HepG2 (cell line): ENCODE results near the gene LIMA1. TPM values are rescaled to one million over a fixed set of nuclear protein-coding genes. Genes with fewer than 3 reads are reported as not detected.

ENCODE experiments used
- IRF2 ChIP-seq: IDR thresholded peaks from 2 replicates; pipeline ENCODE4 v1.6.1; 2018; ENCODE audit warnings: missing genetic modification reagents, missing compliant biosample characterization
- MXI1 ChIP-seq: IDR thresholded peaks from 3 replicates; pipeline ENCODE4 v1.6.1; 2012; ENCODE audit warnings: low read depth, low read length, inconsistent platforms, borderline replicate concordance
- NFYC ChIP-seq: IDR thresholded peaks from 2 replicates; pipeline ENCODE4 v1.6.1; 2016; ENCODE audit warnings: missing genetic modification reagents, missing compliant biosample characterization
- NRL ChIP-seq: sonication (generic); formaldehyde crosslinking; IDR thresholded peaks from 2 replicates; pipeline ENCODE4 v1.5.0; 2020; ENCODE audit warnings: missing genetic modification reagents, mild to moderate bottlenecking, moderate library complexity, borderline replicate concordance
- PRMT3 ChIP-seq: sonication (generic); formaldehyde crosslinking; IDR thresholded peaks from 2 replicates; pipeline ENCODE4 v1.8.1; 2022; ENCODE audit warnings: low read depth, mild to moderate bottlenecking, moderate library complexity, missing genetic modification reagents, borderline replicate concordance
- RXRB ChIP-seq: IDR thresholded peaks from 2 replicates; pipeline ENCODE4 v1.6.1; 2016; ENCODE audit warnings: borderline replicate concordance, missing genetic modification reagents, missing compliant biosample characterization
- TBL1XR1 ChIP-seq: fragments of 150-350 bp; IDR thresholded peaks from 2 replicates; pipeline ENCODE4 v1.6.1; 2014; ENCODE audit warnings: borderline replicate concordance, low read length; ENCODE audit not compliant: partially characterized antibody
- TEAD3 ChIP-seq: optimal IDR thresholded peaks from 2 replicates; pipeline ENCODE3; 2016; ENCODE audit warnings: borderline replicate concordance
- XRCC5 ChIP-seq: fragments of 200-400 bp; formaldehyde crosslinking; optimal IDR thresholded peaks from 2 replicates; pipeline ENCODE3; 2017; ENCODE audit warnings: mild to moderate bottlenecking, low read length
- YY1 ChIP-seq: IDR thresholded peaks from 2 replicates; pipeline ENCODE4 v1.6.1; 2011; ENCODE audit warnings: low read length, low read depth, moderate library complexity, mild to moderate bottlenecking; ENCODE audit not compliant: insufficient read depth, insufficient replicate concordance
- ZGPAT ChIP-seq: IDR thresholded peaks from 2 replicates; pipeline ENCODE4 v1.6.1; 2016; ENCODE audit warnings: mild to moderate bottlenecking
- ZNF235 ChIP-seq: sonication (generic); formaldehyde crosslinking; IDR thresholded peaks from 2 replicates; pipeline ENCODE4 v1.8.1; 2023; ENCODE audit warnings: mild to moderate bottlenecking, missing genetic modification reagents, borderline replicate concordance
- ZNF432 ChIP-seq: sonication (generic); formaldehyde crosslinking; IDR thresholded peaks from 2 replicates; pipeline ENCODE4 v1.5.0; 2020; ENCODE audit warnings: missing genetic modification reagents, mild to moderate bottlenecking, borderline replicate concordance
- ZNF562 ChIP-seq: sonication (generic); formaldehyde crosslinking; IDR thresholded peaks from 2 replicates; pipeline ENCODE4 v1.8.0; 2022; ENCODE audit warnings: missing genetic modification reagents, borderline replicate concordance
- ZNF574 ChIP-seq: sonication (generic); formaldehyde crosslinking; IDR thresholded peaks from 2 replicates; pipeline ENCODE4 v1.4.0; 2020; ENCODE audit warnings: missing genetic modification reagents
- ZNF597 ChIP-seq: sonication (generic); formaldehyde crosslinking; IDR thresholded peaks from 2 replicates; pipeline ENCODE4 v1.5.0; 2020; ENCODE audit warnings: missing genetic modification reagents
- ZNF713 ChIP-seq: sonication (generic); formaldehyde crosslinking; IDR thresholded peaks from 2 replicates; pipeline ENCODE4 v1.4.0; 2020; ENCODE audit warnings: mild to moderate bottlenecking, missing genetic modification reagents
- ZXDC ChIP-seq: sonication (generic); formaldehyde crosslinking; IDR thresholded peaks from 2 replicates; pipeline ENCODE4 v1.5.0; 2020; ENCODE audit warnings: mild to moderate bottlenecking, missing genetic modification reagents
- polyA plus RNA-seq, 8 experiments: library from polyadenylated mRNA; depleted of rRNA in 3 of 8; stranded (reverse) in 7 of 8; unstranded in 1 of 8; fragments of >200 nt; fragmentation: Illumina TruSeq in 4 of 8; extraction: Trizol in 4 of 8; gene quantifications; 2 replicates each; pipeline versions ENCODE4 v1.2.1 to v1.2.3, GENCODE V29; 2011 to 2016; ENCODE audit warnings: low read depth in 4 of 8, missing spikeins in 1 of 8, mixed read lengths in 1 of 8; ENCODE audit not compliant: insufficient read depth in 1 of 8
- total RNA-seq, 5 experiments: library from RNA; depleted of rRNA; stranded (reverse); fragments of >200 nt; fragmentation: Illumina TruSeq; extraction: Trizol; gene quantifications; 2 replicates each; pipeline ENCODE4 v1.2.3, GENCODE V29; 2016; ENCODE audit warnings: low read depth in 1 of 5

Gene LIMA1
- total and polyA plus RNA-seq, 2 of the 13 experiments (the other 11 are each of a cell fraction or from before 2014, with no cell fraction given): 13.0 to 19.8 TPM

GRCh38 chr12:50167049-50167828, 116.1 kb downstream of the LIMA1 start, which contains the start of gene CERS5 (continued):
- TF ChIP-seq YY1: peak; percentile 89
- no peak for TF ChIP-seq ZNF597 (CRISPR knock-in tag)
- TF ChIP-seq XRCC5: peak; percentile 63
- 0 out of 2 replicates have a peak, but pooled peaks have one; percentile 10 for TF ChIP-seq RXRB (CRISPR knock-in tag)
- TF ChIP-seq ZNF574 (CRISPR knock-in tag): peak; percentile 56; the same call in 1 of the 2 replicates
- TF ChIP-seq PRMT3 (CRISPR knock-in tag): no peak
- TF ChIP-seq NRL (CRISPR knock-in tag): 0 out of 2 replicates have a peak, but pooled peaks have one; percentile 51
- TF ChIP-seq TBL1XR1: peak; percentile 33
- no peak for TF ChIP-seq TEAD3 (CRISPR knock-in tag)
- no peak for TF ChIP-seq ZXDC (CRISPR knock-in tag)
- TF ChIP-seq MXI1: peak; percentile 92; the same call in 2 of the 3 replicates
- no peak; the same call in 1 of the 2 replicates for TF ChIP-seq ZNF235 (CRISPR knock-in tag)
- peak; percentile 20; the same call in 1 of the 2 replicates for TF ChIP-seq ZNF713 (CRISPR knock-in tag)
- TF ChIP-seq ZNF562: no peak
- TF ChIP-seq IRF2 (CRISPR knock-in tag): peak; percentile 2; the same call in 1 of the 2 replicates
- TF ChIP-seq NFYC (CRISPR knock-in tag): peak; percentile 20; the same call in 1 of the 2 replicates
- peak; percentile 71 for TF ChIP-seq ZGPAT (CRISPR knock-in tag)
- TF ChIP-seq ZNF432 (CRISPR knock-in tag): no peak
